Fibroblast of skin of left quadriceps (primary cell): ENCODE data around the gene SMARCAL1.

Source experiments
- DNase-seq, 2 experiments: peaks; one replicate each; pipeline ENCODE4 v3.0.0-alpha.2; 2013; ENCODE audit warnings: low read depth in 2 of 2

Gene SMARCAL1

DNA sequence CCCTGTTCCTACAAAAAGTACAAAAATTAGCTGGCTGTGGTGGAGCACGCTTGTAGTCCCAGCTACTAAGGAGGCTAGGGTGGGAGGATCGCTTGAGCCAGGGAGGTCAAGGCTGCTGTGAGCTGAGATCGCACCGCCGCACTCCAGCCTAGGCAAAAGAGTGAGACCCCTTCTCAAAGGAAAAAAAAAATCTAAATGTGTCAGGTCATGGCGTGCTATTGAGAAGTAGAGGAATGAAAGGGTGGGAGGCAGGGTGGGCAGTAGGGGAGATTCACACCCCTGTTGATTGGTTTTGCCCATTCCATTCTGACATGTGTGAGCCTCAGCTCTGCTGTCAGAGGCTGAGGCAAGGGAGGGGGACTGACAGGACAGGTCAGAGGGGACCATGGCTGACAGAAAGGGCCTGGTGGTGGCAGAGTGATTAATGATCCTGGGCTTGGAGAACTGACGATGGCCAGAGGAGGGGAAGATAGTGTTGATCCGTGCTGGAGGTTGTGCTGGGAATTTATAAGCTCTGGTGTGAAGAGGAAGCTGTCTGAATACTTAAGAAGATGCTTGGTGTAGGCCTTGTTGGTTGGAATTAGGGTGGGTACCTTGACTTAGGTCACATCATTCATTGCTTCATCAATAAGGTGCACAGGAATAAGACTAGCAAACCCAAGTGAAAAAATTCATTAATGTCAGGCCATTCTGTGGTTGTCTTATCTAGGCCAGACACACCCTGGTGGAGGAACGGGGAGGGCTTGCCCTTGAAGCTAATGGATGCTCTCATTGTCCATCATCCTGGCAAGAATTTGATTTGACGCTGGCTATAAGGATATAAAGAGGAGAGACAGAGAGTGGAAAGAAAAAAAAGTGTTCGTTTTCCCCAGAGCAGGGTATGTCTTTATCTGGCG is 19.1 kb upstream of the SMARCAL1 start:
- DNase-seq: no peak

DNA sequence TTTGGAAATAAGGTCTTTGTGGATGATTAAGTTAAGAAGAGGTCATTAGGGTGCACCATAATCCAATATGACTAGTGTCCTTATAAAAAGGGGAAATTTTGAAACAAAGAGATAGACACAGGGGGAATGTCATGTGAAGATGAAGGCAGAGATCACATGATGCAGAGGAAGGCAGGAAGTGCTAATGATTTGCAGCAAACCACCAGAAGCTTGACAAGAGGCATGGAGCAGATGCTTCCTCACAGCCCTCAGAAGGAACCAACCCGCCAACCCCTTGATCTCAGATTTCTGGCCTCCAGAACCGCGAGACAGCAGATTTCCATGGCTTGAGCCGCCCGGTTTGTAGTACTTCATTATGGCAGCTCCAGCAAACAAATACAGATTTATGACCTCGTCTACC is 17.4 kb upstream of the SMARCAL1 start:
- DNase-seq: no peak

GRCh38 chr2:216399621-216400020 is 12.7 kb upstream of the SMARCAL1 start:
- no peak for DNase-seq

DNA sequence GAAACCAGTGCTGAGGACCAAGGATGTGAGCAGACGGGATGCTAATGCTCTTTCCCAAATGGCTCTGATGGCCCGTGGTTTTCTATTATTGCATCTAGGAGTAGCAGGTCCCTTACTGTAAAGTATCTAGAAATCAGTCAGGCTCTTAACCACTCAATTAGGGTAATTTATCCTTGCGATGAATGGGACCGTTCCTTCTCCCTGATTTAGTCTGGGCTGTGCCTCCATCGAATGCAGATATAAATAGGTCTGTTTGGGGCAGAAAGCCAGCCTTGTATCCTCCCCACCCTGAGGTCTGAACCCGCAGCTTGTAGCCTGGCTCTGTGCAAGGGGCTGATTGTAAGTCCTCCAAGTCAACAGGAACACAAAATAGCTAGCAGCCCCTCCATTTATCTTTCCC is 9.5 kb upstream of the SMARCAL1 start:
- no peak for DNase-seq

GRCh38 chr2:216404010-216404618 is 8.2 kb upstream of the SMARCAL1 start:
- peak; percentile 15 to 20 for DNase-seq

DNA sequence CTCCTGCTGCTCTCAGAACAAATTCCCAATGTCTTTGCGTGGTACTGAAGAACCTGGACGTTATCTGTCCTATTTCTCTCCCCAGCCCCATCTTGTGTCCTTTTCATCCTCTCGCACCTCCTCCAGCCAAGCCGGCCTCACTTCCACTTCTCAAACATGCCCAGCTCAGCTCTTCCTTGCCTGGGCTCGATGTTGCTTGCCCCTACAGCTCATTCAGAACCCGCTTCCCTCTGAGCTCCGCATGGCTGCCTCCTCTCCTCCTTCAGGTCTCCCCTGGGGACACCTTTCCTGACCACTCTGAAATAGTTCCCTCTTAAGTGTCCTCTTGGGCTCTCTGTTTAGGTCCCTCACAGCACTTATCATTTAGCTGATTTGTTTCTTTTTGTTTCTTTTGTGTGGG is 6.7 kb upstream of the SMARCAL1 start:
- DNase-seq: no peak

- no peak for DNase-seq
These were observed 5.5 kb upstream of the SMARCAL1 start for GRCh38 chr2:216406826-216407225.

DNA sequence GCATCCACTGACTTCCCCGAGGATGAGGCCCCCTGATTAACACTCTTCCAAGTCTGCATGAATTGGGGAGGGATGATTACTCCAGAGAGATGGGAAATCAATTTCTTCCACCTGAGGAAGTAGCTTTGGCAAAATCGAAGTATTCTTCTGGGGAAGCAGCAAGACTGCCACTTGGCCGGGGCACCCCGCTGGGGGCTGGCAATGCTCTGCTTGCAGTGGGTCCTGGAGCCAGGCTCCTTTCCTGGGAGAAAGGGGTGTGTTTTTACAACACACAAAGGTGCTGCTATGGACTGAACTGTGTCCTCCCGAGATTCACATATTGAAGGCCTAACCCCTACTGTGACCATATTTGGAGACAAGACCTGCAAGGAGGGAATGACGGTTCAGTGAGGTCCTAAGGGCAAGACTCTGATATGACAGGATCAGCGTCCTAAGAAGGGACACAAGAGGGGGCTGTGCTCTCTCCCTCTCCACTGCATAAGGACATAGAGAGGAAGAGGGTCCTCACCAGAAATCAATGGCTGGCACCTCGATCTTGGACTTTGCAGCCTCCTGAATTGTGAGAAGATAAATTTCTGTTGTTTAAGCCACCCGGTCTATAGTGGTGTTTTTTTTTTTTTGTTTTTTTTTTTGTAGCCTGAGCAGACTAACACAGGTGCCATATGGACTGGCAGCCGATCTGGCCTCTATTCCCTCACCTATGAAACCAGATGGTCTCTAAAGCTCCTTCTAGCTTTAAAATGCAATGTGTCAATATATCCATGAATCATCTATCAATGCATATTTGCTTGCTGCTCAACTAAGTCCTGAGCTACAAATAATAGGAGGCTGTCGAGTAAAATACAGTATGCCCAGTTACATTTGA is 3.6 kb upstream of the SMARCAL1 start:
- DNase-seq: no peak

DNA sequence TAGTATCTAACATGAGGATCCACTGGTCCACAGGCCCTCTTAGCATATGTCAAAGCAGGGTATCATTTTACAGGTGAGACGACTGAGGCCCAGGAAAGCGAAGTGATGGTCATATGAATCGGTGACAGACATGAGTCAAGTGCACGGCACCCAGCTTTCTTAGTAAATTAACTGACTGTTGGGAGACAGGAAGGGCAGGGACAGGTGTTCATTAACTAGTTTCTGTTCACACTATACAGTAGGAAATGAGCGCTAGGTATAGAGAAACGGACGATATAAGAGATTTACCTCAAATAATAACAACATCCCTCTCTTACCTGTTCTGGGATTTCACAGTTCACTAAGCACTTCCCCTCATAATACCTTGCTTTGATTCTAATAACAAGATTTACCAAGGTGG is 1.7 kb upstream of the SMARCAL1 start:
- no peak for DNase-seq

DNA sequence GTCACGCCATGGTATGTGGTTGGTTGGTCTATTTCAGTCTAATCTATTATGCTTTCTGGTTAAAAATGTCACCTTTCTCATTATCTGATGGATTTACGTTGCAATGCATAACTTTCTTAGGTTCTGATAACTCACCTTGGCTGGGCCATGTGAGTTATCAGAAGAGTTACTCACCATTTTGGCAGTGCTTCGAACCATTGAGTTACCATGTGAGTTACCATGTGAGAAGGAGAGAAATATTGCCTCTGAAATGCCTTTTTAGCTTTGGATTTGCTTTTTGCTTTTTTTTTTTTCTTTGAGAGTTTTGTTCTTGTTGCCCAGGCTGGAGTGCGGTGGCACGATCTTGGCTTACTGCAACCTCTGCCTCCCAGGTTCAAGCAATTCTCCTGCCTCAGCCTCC is 1.6 kb downstream of the SMARCAL1 start:
- no peak for DNase-seq

DNA sequence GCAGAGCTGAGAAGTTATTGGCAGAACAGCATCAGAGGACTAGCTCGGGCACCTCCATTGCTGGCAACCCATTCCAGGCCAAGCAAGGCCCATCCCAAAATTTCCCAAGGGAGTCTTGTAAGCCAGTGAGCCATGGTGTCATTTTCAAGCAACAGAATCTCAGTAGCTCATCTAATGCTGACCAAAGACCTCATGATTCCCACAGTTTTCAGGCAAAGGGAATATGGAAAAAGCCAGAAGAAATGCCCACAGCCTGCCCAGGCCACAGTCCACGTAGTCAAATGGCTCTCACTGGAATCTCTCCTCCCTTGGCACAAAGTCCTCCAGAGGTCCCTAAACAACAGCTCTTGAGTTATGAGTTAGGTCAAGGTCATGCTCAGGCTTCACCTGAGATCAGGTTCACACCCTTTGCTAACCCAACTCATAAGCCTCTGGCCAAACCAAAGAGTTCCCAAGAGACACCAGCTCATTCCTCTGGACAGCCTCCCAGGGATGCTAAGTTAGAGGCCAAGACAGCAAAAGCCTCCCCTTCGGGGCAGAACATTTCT is 2.6 kb downstream of the SMARCAL1 start:
- no peak for DNase-seq

GRCh38 chr2:216415541-216415940 is 3.3 kb downstream of the SMARCAL1 start:
- DNase-seq: no peak

- no peak for DNase-seq
These were observed 4.5 kb downstream of the SMARCAL1 start for GRCh38 chr2:216416571-216417307.

GRCh38 chr2:216418981-216419380 is 6.7 kb downstream of the SMARCAL1 start:
- DNase-seq: no peak

DNA sequence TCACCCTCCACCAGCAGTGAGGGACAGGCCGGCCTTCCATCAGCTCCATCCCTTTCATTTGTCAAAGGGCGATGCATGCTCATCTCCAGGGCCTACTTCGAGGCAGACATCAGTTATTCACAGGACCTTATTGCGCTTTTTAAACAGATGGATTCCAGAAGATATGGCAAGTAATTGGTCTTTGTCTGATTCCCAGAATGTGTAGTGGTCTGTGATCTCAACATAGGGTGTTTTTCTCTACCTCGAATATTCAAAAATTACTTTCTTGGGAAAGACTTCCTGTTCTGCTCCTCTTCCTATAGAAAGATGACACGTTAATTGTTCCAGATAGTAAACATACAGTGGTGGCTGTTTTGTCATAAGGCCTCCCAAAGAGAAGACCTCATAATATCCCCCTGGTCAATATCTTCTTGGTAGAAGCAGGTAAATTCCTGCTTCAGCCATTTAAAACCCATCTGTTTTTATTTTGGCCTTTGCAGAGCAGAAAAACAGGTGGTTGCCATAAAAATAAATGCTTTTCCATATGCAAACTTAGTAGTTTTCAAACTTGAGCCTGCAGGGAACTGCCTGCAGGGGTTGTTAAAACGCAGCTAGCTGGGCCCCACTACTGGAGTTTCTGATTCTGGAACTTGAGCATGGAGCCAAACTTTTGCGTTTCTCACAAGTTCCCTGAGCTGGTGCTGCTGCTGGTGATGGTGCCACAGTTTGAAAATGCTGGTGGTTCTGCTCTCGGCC is 8.2 kb downstream of the SMARCAL1 start:
- no peak for DNase-seq

DNA sequence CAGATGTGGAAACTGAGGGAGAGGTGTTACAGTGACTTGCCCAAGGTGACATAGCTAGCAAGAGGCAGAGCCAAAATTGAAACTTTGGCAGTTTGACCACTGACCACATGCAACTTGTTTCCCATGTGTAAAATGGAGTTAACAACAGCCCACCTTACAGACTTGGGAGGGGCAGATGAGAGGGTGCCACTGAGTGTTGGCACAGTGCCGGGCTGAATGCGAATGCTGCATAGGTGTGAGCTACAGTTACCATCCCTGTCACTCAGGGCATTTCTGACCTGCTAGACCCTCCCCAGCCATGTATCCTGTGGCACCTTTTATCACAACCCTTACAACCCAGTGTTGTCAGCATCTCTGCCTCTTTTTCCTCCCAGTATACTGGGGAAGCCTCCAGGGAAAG is 10.8 kb downstream of the SMARCAL1 start:
- no peak for DNase-seq

DNA sequence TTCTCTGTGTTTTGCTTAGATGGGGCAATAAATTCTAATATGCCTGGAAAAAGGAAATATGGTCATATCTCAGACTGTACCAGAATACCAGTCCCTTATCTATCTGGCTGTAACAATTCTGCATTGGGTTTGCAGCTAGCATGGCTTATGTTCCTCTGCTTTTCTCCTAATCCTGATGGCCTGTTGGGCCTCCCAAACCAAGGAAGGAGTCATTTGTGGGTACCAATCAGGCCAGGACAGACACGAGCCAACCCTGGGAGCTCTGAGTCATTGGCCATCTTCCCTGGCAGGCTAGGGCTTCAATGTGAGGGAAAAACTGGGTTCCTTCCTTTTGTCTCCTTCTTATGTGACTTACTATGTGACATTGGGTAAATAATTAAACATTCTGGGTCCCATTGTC is 12.0 kb downstream of the SMARCAL1 start:
- no peak for DNase-seq

GRCh38 chr2:216425008-216425787 is 12.9 kb downstream of the SMARCAL1 start:
- DNase-seq: no peak

DNA sequence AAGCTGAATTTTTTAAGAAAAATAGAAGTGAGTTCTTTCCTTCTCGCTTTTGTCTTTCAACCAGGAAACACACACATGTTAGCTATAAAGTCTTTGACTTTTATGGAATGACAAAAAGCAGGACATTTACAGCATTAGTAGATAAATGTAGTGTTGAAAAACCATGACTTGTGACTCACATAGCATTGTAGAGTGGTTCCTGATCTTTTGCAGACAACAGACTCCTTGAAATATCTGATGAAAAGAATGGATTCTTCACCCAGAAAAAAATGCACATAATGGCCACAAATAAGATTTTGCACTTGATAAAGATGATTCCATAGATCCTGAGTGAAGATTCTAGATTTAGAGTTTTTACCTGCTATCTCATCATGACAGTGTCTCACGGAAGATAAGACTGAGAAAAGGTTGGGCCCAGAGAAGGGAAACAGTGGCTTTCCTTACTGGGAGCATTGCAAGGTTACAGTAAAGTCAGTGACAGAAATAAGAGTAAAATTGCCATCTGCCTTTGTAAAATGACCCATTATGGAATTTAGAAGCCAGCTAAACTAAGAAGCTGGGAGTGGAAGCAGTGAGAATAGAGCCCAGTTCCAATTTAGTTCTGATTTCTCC is 14.0 kb downstream of the SMARCAL1 start:
- DNase-seq: peak; percentile 71 to 74
